Stimulated activated CD4-positive, alpha-beta T cell treated with anti-CD3 and anti-CD28 coated beads, Interleukin-15, amount 100 ng/mL, for 48 hours (primary cell): ENCODE results near the gene KCNK4.
"Not testable (repeated sequence)": the region's sequence is repeated elsewhere in the genome, so short reads cannot be mapped to it uniquely, and the experiment has no call there.

Experiments used
- DNase-seq, 2 donors: peaks; one replicate each; pipeline ENCODE4 v3.0.0-alpha.2; 2020; ENCODE audit warnings: low read depth in 2 of 2

Gene KCNK4

DNA sequence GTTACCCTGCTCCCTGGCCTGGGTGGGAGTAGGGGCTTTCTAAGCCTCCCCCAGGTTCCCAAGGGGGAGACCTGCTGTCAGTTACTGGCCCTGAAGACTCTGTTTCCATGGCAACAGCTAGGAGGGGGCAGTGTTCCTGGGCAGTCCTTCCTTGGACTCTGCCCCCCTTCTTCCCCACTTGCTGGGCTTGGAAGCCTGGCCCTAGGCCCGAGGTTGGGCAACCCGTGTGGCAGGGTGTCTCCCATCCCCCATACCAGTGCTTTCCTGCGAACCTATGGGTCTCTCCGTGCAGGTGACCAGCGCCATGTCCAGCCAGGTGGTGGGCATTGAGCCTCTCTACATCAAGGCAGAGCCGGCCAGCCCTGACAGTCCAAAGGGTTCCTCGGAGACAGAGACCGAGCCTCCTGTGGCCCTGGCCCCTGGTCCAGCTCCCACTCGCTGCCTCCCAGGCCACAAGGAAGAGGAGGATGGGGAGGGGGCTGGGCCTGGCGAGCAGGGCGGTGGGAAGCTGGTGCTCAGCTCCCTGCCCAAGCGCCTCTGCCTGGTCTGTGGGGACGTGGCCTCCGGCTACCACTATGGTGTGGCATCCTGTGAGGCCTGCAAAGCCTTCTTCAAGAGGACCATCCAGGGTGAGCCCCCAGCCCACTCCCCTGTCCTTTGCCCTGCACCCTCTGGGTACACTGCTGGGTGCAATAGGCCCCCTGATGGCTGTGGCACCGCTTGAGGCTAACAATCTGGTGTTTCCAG is 15.9 kb downstream of the KCNK4 start:
- DNase-seq, result no peak

DNA sequence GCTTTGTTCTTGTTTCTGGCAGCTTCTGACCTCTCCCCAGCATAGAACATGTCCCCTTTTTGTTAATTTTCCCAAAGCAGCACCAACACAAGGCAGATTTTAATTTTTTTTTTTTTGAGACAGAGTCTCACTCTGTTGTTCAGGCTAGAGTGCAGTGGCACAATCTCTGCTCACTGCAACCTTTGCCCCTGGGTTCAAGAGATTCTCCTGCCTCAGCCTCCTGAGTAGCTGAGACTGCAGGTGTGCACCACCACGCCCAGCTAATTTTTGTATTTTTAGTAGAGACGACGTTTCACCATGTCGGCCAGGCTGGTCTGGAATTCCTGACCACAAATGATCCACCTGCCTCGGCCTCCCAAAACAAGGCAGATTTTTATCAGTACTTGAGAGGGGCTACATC is 16.7 kb downstream of the KCNK4 start:
- DNase-seq, result not testable (repeated sequence)

DNA sequence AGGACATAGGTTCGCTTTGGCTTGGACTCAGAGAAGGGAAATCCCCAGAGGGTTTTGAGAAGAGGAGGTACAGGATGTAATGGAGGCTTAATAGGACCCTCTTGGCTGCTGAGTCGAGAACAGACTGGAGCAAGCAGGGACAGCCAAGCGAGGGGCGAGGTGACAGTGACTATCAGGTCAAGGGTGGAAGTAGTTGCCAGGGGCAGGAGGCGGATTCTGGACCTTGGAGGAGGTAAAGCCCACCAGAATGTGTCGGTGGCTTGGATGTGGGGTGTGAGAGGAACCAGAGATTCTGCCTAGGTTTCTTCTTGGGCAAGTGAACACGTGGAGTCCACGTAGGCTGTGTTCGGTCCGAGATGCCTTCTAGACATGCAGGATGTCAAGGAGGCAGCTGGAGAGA is 21.8 kb downstream of the KCNK4 start:
- no peak for DNase-seq

DNA sequence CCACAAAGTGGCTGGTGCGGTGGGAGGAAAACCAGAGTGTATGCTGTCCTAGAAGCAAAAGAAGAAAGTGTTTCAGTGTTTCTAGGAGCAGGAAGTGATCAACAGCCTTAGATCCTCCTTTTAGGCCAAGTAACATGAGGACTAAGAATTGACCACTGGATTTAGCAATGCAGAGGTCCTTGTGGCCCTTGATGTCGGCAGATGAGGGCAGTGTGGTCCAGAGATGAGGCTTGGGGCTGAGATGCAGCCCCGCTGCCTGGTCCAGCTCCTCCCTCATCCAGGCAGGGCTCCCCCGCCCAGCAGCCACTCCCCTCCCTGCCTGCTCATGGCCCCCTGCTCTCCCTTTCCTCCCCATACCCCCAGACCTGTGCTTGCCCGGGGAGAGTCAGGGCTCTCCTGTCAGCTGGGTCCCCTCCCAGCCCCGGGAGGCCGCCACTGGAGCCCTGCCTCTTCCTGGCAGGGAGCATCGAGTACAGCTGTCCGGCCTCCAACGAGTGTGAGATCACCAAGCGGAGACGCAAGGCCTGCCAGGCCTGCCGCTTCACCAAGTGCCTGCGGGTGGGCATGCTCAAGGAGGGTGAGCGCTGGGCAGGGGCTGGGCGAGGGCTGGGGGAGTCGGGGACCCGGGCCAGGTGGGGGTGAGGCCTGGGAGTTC is 22.5 kb downstream of the KCNK4 start:
- no peak for DNase-seq

DNA sequence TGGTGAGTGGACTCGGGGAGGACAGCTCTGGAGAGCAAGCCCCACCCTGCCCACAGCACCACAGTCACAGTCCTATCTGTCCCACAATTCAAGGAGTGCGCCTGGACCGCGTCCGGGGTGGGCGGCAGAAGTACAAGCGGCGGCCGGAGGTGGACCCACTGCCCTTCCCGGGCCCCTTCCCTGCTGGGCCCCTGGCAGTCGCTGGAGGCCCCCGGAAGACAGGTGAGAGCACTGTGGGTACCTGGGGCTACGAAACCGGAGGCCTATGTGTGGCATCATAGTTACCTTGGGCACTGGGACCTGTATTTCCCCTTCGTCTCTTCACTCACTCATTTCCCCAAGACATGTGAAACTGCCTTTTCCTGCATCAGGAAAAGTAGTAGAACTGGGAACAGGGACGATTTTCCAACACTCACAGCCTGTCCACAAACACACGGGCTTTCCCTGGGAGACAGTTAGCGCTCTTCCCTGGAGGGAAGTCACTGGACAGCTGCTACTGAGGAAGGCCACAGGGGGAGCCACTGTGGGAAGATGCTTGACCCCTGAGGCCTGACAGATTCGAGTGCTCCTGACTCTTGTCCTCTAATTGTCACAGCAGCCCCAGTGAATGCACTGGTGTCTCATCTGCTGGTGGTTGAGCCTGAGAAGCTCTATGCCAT is 23.2 kb downstream of the KCNK4 start:
- no peak for DNase-seq

DNA sequence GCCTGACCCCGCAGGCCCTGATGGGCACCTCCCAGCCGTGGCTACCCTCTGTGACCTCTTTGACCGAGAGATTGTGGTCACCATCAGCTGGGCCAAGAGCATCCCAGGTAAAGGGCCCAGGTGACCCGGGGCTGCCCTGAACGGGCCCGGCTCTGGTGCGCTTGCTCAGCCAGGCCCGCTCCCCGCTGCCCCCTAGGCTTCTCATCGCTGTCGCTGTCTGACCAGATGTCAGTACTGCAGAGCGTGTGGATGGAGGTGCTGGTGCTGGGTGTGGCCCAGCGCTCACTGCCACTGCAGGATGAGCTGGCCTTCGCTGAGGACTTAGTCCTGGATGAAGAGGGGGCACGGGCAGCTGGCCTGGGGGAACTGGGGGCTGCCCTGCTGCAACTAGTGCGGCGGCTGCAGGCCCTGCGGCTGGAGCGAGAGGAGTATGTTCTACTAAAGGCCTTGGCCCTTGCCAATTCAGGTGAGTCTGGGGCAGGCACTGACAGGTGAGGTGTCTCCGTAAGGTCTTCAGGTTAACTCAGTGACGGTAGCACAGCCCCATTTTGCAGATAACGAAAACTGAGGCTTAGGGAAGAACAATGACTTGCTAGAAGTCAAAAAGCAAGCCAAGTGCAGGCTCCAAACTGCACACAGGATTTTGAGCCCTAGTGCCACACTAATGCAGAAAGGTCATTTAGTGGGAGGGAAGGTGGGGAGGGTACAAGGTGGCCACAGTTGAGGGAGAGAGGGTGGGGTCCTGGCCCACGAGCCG is 23.9 kb downstream of the KCNK4 start:
- DNase-seq, result no peak

DNA sequence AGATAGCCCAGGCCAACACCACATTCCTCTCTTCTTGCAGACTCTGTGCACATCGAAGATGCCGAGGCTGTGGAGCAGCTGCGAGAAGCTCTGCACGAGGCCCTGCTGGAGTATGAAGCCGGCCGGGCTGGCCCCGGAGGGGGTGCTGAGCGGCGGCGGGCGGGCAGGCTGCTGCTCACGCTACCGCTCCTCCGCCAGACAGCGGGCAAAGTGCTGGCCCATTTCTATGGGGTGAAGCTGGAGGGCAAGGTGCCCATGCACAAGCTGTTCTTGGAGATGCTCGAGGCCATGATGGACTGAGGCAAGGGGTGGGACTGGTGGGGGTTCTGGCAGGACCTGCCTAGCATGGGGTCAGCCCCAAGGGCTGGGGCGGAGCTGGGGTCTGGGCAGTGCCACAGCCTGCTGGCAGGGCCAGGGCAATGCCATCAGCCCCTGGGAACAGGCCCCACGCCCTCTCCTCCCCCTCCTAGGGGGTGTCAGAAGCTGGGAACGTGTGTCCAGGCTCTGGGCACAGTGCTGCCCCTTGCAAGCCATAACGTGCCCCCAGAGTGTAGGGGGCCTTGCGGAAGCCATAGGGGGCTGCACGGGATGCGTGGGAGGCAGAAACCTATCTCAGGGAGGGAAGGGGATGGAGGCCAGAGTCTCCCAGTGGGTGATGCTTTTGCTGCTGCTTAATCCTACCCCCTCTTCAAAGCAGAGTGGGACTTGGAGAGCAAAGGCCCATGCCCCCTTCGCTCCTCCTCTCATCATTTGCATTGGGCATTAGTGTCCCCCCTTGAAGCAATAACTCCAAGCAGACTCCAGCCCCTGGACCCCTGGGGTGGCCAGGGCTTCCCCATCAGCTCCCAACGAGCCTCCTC is 24.8 kb downstream of the KCNK4 start:
- DNase-seq, result not testable (repeated sequence)

DNA sequence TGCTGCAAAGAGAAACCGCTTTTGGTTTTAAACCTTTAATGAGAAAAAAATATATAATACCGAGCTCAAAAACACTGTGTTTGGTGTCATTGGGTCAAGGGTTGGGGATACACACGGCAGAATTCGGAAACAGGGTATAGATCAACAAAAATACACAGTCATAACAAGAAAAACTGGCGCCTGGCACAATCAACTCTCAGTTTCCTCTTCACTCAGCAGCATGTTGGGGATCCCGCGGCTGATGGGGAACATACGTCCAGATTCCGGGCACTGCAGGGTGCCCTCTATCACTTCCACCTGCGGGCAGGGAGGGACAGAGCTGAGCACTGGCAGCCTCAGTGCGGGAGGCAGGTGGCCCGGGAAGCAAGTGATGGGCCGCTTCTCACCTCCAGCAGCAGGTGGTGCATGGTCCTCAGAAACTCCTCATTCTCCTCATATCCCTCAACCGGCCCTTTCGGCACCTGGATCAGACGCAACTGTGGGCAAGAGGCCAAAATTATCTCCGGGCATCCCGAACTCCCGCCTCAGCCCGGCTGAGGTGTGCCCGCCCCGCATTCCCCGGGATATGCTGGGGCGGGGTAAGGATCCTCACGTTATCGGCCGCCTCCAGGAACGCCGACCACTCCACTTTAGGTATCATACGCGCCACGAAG is 25.7 kb downstream of the KCNK4 start:
- no peak for DNase-seq

DNA sequence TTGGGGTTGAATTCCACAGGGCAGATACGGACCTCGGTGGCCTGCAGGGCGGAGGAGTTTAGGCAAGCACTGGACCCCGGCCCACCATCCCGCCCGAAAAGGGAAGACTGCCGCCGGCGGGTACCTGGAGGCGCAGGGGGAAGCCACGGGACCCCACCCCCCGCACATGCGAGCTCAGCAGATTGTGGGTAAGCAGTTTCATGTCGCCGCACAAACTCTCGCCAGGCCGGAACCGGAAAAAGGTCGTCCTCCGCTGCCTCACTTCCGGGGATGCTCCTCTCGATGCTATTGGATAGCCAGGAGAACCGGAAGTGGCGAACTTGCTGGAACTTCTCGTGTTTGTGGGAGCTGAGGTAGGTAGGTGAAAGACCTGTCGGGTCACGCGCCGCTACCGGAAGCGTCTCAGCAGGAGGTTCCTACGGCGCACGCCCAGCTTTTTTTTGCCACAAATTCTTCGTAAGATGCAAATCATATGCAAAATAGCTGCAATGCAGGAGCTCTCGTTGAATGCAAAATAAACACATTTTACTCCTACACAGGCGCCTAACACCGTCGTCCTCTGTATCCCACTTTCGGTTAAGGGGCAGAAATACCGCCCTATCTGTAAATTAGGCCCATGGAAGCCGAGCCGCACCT is 26.3 kb downstream of the KCNK4 start, which contains the start of gene TRMT112:
TRMT112 (minus strand) TSS at position 235 of the 636 bp plus-strand sequence; CDS start at position 202, 33 bp downstream.
- DNase-seq, result peak; percentile 92 to 97

DNA sequence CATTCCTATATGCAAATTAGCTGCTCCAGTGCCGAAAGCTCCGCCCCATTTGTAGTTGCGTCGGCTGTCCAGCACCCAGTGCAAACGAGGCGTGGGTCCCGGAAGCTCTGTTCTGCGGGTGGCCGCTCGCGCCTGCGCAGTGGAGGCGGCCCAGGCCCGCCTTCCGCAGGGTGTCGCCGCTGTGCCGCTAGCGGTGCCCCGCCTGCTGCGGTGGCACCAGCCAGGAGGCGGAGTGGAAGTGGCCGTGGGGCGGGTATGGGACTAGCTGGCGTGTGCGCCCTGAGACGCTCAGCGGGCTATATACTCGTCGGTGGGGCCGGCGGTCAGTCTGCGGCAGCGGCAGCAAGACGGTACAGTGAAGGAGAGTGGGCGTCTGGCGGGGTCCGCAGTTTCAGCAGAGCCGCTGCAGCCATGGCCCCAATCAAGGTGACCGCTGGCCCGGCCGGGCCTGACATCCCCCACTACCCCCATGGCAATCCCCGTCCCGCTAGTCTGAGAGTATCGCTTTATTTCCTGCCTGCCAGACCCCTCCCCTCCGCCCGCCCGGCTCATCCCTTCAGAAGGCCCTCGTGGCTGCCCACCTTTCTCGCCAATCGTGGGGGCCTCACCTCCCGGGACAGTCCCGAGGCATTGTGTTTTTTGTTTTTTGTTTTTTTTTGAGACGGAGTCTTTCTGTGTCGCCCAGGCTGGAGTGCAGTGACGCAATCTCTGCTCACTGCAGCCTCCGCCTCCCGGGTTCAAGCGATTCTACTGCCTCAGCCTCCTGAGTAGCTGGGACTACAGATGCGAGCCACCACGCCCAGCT is 27.1 kb downstream of the KCNK4 start, which contains the start of gene PRDX5:
PRDX5 (plus strand) TSS at position 161 of the 805 bp plus-strand sequence; CDS start at position 256, 95 bp downstream.
- DNase-seq, result peak; percentile 91 to 93

DNA sequence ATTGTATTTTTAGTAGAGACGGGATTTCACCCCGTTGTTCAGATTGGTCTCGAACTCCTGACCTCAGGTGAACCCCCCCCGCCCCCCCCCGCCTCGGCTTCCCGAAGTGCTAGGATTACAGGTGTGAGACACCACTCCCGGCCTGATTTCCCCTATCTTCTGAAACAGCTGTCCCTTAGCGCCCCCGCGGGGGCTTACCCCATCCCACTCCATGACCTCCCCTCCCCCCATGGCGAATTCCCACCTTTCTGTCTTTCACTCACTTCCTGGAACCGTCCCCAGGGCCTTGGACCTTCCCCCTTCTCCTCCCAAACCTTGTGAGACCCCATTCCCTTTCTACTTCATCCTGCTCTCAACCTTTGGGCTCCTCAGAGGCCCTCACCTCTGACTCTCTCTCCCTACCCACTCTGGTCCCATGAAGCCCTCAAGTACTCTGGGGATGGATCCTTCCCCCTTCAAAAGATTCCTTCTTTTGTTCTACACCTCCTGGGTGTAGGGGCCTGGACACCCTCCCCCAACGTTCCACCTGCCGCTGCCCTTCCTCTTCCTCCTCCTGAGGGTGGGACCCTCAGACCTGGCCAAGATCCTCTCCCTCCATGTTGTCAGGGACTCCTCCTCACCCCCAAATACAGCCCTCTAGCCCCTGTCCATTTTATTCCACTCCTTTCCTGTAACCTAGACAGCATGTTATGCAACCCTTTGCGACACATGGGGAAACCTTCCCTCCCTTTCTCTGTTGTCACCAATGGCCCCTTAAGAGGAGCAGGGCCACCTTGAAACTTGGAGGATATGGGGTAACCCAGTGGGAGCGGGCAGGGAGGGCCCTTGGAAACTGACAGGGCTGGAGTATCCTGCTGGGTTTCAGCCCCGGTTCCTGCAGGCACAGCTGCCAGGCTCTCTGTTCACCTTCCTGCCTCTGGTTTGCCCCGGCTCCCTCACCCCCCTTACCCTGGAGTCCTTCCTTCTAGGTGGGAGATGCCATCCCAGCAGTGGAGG is 28.0 kb downstream of the KCNK4 start:
- DNase-seq, result no peak

DNA sequence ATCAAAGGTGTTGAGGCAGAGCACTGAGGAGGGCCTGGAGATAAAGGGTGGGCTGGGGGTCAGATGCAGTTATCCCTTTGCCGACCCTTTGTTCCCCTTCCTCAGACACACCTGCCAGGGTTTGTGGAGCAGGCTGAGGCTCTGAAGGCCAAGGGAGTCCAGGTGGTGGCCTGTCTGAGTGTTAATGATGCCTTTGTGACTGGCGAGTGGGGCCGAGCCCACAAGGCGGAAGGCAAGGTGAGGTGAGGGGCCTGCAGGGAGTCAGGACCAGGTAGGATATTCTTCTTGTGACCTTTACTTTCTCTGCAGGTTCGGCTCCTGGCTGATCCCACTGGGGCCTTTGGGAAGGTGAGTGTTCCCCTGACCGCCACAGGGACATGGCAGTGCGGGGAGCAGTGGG is 29.5 kb downstream of the KCNK4 start:
- DNase-seq, result no peak

DNA sequence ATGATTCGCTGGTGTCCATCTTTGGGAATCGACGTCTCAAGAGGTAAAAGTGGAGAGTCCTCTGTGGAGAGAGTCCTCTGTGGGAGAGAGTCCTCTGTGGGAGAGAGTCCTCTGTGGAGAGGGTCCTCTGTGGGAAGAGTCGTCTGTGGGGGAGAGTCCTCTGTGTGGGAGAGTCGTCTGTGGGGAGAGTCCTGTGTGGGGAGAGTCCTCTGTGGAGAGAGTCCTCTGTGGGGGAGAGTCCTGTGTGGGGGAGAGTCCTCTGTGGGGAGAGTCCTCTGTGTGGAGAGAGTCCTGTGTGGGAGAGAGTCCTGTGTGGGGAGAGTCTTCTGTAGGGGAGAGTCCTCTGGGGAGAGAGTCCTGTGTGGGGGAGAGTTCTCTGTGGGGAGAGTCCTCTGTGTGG is 29.9 kb downstream of the KCNK4 start:
- no peak for DNase-seq

DNA sequence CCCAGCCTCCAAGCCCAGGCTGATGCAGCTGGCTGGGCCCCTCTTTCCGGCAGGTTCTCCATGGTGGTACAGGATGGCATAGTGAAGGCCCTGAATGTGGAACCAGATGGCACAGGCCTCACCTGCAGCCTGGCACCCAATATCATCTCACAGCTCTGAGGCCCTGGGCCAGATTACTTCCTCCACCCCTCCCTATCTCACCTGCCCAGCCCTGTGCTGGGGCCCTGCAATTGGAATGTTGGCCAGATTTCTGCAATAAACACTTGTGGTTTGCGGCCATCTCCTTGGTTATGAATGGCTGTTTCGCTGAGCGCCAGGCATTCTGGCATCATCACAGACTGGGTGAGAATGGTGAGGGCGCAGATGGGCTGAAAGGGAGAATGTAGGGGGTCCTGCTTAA is 30.4 kb downstream of the KCNK4 start:
- no peak for DNase-seq

DNA sequence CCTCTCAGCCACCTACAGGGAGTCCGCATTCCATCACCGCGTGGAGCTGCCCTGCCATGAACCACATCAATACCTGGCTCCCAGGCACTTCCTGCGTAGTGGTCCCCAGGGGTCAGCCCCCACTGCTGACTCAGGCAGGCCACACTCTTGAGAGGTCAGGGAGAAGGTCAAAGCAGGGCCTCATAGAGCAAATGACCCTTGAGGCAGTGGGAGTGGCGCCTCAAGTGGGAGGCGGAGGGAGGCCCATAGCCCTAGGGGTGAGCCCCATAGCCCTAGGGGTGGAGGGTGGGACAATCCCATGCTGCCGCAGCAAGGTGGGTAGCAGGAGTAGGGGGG is 31.8 kb downstream of the KCNK4 start:
- no peak for DNase-seq

DNA sequence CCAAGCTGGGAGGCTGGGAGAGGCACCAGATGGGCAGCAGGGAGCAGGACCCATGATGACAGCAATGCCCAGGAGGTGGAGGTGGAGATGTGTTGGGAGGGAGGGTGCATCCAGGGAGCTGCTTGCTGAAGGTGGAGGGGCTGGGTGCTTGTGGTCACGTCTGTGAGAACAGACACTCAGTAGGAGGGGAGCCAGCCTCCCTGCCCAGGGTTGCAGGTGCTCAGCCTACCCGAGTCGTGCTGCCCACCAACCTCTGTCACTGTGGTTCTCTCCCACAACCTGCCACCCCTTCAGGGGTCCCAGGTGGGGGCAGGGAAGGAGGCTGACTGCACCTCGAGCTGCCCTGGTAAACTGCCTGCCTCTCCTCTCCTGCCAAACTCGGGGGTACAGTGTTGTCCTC is 32.3 kb downstream of the KCNK4 start:
- DNase-seq, result no peak

DNA sequence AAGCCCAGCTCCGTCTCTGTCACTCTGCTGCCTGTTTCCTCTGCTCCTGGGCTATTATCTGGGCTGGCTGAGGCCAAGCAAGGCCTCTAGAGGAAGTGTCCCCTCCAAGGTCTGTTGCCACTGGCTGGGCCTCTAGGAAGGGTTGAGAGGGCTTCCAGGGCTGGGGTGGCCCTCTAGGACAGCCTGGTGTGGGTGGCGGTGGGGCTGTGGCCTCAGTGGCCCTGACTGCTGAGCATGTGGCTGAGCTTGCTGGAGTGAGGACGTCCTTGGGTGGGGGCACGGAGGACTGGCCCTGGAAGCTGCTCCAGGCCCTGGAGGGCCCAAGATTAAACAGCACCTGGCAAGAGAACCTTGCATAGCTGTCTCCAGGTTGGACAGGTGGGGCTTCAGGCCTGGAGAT is 32.9 kb downstream of the KCNK4 start:
- DNase-seq, result not testable (repeated sequence)
